ENCODE measurements around the gene SLC25A10.

SLC25A10 gene

DNA sequence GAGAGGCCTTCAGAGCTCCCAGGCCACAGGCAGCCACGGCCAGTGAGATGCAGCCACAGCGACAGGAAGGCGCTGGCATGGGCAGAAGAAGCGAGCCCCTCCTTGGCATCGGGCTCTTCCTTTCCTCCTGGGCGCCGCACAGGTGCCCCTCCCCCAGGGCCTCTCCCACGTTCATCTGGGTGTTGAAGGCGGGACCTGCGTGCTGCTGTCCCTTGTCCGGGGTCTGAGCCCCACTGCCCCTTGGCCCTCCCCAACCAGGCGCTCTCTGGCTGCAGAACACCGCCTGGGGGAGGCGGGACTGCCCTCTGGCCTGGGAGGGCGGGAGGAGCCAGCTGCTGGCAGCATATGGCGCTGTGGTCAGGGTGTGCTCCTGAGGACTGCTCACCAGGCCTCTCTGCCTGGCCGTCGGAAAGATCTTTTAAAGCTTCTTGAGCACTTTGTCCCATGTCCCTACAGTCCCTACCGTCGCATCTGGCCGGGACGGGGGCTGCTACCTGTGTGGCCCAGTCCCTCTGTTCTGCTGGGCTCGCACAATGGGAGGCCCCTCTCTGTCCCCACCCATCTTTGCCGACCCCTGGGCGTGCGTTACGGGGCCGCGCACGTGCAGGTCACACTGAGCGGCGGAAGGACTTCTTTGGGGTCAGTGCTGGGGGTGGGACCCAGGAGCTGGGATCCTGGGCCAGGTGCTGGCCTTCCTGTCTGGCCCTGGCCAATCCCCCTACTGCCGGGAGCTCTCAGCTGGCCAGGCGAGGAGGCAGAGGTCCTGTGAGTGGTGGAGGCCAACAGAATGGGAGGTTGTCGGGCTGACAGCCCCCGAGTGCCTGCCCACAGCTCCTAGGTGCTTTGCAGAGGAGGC, 1.7 kb downstream of the SLC25A10 start:
- peak overlapping the region; percentile 74 to 89 (median 84); a peak in 19 of 22 replicates for H3K9ac ChIP-seq
- peaks cover 0 to 60% (median 27%) of the 10 kb centered on the region in 11 experiments; a peak in 16 of 22 replicates for H4K20me1 ChIP-seq
- no peaks in the 10 kb centered on the region for H3K27me3 ChIP-seq
- H3K9me3 ChIP-seq (replicated peaks in 1 of 11) = no peaks in the 10 kb centered on the region
- H3K4me2 ChIP-seq = peak overlapping the region; percentile 84 to 100 (median 99)
- H3K4me3 ChIP-seq = peak overlapping the region in 8 of 10 experiments; percentile 75 to 96 (median 87); a peak in 13 of 20 replicates
- H3K27ac ChIP-seq = peak overlapping the region in 2 of 11 experiments; percentile 73 to 78; a peak in 1 of 22 replicates
- peaks cover 0 to 37% (median 19%) of the 10 kb centered on the region in 11 experiments; a peak in 15 of 22 replicates for H3K36me3 ChIP-seq
- peaks cover 38 to 68% (median 57%) of the 10 kb centered on the region in 10 experiments for H3K4me1 ChIP-seq
- TF ChIP-seq Cebpa-rat (IDR thresholded peaks at IDR 0.05) = no peak

- Histone ChIP-seq H3K9me3 (replicated peaks in 1 of 11) (no peaks in the 10 kb centered on the region), H3K4me1 (peaks cover 36 to 65% (median 55%) of the 10 kb centered on the region in 10 experiments), H3K4me3 (no peak overlapping the region), H3K27ac (peak overlapping the region in 1 of 11 experiments; percentile 78; a peak in 1 of 22 replicates), H3K4me2 (peak overlapping the region in 8 of 11 experiments; percentile 98 to 100 (median 99); a peak in 12 of 22 replicates), H3K9ac (peak overlapping the region in 5 of 11 experiments; percentile 13 to 88 (median 83); a peak in 5 of 22 replicates), H4K20me1 (peaks cover 0 to 55% (median 23%) of the 10 kb centered on the region in 11 experiments; a peak in 13 of 22 replicates), H3K36me3 (peaks cover 0 to 38% (median 20%) of the 10 kb centered on the region in 11 experiments; a peak in 14 of 22 replicates), H3K27me3 (no peaks in the 10 kb centered on the region)
- TF ChIP-seq Cebpa-rat (IDR thresholded peaks at IDR 0.05) = no peak
These were observed 2.5 kb downstream of the SLC25A10 start for GRCh38 chr17:81714412-81715106.

DNA sequence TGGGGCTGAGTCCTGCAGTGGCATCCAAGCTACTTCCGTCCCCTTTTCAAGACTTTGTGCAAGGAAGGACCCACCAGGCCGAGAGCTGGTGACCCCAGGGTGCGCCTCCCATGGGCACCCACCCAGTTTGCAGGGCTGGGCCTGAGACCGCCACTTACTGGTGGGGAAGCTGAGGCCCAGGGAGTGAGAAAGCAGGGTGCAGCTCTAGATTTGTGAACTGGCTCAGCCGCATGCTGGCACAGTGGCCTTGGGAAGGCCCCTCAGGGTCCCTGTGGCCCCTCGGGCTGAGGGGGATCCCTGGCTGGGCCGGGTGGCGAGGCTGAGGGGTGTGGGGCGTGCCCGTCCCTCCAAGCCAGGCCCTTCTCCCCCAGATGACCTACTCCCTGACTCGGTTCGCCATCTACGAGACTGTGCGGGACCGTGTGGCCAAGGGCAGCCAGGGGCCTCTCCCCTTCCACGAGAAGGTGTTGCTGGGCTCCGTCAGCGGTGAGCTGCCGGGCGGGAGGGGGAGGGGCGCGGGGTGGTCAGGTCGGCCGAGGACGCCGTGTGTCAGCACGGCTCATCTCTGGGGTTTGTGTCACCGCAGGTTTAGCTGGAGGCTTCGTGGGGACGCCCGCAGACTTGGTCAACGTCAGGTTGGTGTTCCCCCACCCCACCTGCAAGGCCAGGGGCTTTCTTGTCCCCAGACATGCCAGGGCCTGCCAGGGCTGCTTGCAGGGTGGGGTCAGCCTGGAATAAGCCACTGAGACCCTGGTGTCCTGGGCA, 3.2 kb downstream of the SLC25A10 start:
- H3K36me3 ChIP-seq = peaks cover 0 to 45% (median 23%) of the 10 kb centered on the region in 11 experiments; a peak in 14 of 22 replicates
- no peak overlapping the region for H3K27ac ChIP-seq
- no peak overlapping the region; a peak in 1 of 22 replicates for H3K9ac ChIP-seq
- H3K4me3 ChIP-seq = no peak overlapping the region
- H3K9me3 ChIP-seq (replicated peaks in 1 of 11) = no peaks in the 10 kb centered on the region
- 0 out of 22 replicates have a peak overlapping the region, but pooled peaks of 1 of the 11 experiments have one; percentile 99 for H3K4me2 ChIP-seq
- TF ChIP-seq Cebpa-rat (IDR thresholded peaks at IDR 0.05) = no peak
- H3K4me1 ChIP-seq = peaks cover 33 to 65% (median 55%) of the 10 kb centered on the region in 10 experiments
- peaks cover 0 to 55% (median 21%) of the 10 kb centered on the region in 11 experiments; a peak in 13 of 22 replicates for H4K20me1 ChIP-seq
- no peaks in the 10 kb centered on the region for H3K27me3 ChIP-seq

DNA sequence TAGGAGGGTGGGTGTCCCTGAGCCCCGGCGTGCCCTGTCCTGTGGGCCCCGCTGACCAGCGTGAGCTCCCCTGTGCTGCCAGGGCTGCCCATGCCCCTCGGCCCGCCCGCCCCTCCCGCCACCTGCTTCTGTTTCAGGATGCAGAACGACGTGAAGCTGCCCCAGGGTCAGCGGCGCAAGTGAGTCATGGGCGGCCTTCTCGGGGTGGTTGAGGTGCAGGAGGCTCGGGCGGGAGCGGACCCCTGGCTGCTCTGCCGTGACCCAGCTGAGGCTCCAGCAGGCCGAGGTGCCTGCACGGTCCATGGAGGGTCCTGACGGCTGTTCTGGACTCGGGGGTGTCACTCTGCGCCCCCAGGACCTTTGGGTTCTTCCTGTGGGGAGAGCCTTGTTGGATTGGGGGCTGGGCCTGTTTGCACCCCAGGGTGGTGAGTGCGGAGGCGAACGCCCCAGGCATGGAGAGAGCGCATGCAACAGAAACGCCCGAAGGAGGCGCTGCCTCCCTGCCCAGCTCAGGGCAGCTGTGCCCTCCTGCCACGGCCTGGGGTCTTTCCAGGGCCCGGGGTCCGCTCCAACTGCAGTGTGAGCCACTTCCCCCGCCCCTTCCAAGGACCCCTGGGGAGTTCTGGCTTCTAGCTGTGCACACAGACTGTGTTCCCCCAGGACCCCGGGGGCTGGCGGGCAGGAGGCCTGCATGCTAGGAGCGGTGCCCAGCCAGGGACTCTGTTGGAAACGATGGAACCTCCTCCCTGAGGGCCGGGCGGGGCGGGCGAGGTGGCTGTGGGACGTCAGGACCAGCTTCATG, 4.0 kb downstream of the SLC25A10 start:
- no peak overlapping the region for H3K4me3 ChIP-seq
- H3K9me3 ChIP-seq (replicated peaks in 1 of 11) = no peaks in the 10 kb centered on the region
- peaks cover 33 to 65% (median 55%) of the 10 kb centered on the region in 10 experiments for H3K4me1 ChIP-seq
- no peak for TF ChIP-seq Cebpa-rat (IDR thresholded peaks at IDR 0.05)
- peak overlapping the region in 6 of 11 experiments; percentile 20 to 46 (median 41); a peak in 8 of 22 replicates for H3K4me2 ChIP-seq
- no peaks in the 10 kb centered on the region for H3K27me3 ChIP-seq
- peak overlapping the region in 3 of 11 experiments; percentile 19 to 38 (median 24); a peak in 3 of 22 replicates for H3K9ac ChIP-seq
- H3K27ac ChIP-seq = no peak overlapping the region
- peaks cover 0 to 62% (median 20%) of the 10 kb centered on the region in 11 experiments; a peak in 13 of 22 replicates for H4K20me1 ChIP-seq
- H3K36me3 ChIP-seq = peaks cover 0 to 45% (median 23%) of the 10 kb centered on the region in 11 experiments; a peak in 14 of 22 replicates

GRCh38 chr17:81716674-81716996, 4.6 kb downstream of the SLC25A10 start:
- Histone ChIP-seq H3K9ac (peak overlapping the region in 3 of 11 experiments; percentile 19 to 38 (median 24); a peak in 2 of 22 replicates), H3K4me1 (peaks cover 34 to 65% (median 55%) of the 10 kb centered on the region in 10 experiments)
- no peak for TF ChIP-seq Cebpa-rat (IDR thresholded peaks at IDR 0.05)

DNA sequence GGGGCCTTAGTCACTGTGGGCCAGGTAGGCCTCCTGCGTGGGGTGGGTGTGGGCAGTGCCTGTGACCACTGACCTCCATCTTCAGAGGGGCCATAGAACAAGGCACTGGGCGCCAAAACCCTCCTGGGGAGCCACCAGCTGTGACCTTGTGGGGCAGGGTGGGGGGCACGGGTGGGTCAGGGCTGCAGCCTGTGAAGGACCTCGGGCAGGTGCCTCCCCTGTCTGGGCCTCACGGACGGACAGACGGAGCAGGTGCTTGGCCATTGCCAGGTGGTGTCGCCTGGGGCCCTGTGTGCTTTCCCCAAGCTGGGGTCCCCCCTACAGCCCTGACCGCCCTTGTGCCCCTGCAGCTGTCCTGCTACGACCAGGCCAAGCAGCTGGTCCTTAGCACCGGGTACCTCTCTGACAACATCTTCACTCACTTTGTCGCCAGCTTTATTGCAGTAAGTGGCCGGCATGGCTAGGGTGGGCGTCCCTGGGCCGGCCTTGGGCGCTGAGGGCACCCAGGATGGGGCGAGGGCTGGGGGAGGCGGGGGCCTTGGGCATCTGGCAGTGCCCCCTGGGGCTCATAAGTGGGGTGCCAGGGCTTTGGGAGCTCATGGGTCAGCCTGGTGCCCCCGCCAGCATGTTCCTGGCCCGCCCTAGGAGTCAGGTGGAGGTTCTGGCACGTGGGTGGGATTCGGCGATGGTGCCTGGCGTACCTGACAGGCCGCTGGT, 5.1 kb downstream of the SLC25A10 start:
- Histone ChIP-seq H3K4me2 (no peak overlapping the region), H3K9me3 (replicated peaks in 1 of 11) (no peaks in the 10 kb centered on the region), H3K36me3 (peaks cover 0 to 45% (median 23%) of the 10 kb centered on the region in 11 experiments; a peak in 14 of 22 replicates), H3K4me1 (peaks cover 37 to 68% (median 57%) of the 10 kb centered on the region in 10 experiments), H3K9ac (no peak overlapping the region), H3K4me3 (no peak overlapping the region), H3K27me3 (no peaks in the 10 kb centered on the region), H4K20me1 (peaks cover 0 to 64% (median 20%) of the 10 kb centered on the region in 11 experiments; a peak in 13 of 22 replicates), H3K27ac (no peak overlapping the region)
- TF ChIP-seq Cebpa-rat (IDR thresholded peaks at IDR 0.05) = no peak

More at GRCh38 chr17:81716674-81716996, 4.6 kb downstream of the SLC25A10 start:
- Histone ChIP-seq H3K27ac (no peak overlapping the region), H3K4me3 (no peak overlapping the region), H4K20me1 (peaks cover 0 to 64% (median 20%) of the 10 kb centered on the region in 11 experiments; a peak in 13 of 22 replicates), H3K9me3 (replicated peaks in 1 of 11) (no peaks in the 10 kb centered on the region), H3K36me3 (peaks cover 0 to 45% (median 23%) of the 10 kb centered on the region in 11 experiments; a peak in 14 of 22 replicates), H3K4me2 (peak overlapping the region in 2 of 11 experiments; percentile 44 to 46; a peak in 4 of 22 replicates), H3K27me3 (no peaks in the 10 kb centered on the region)

- Histone ChIP-seq H4K20me1 (peaks cover 0 to 61% (median 20%) of the 10 kb centered on the region in 11 experiments; a peak in 13 of 22 replicates), H3K36me3 (peaks cover 0 to 45% (median 23%) of the 10 kb centered on the region in 11 experiments; a peak in 14 of 22 replicates), H3K4me3 (no peak overlapping the region), H3K9me3 (replicated peaks in 1 of 11) (no peaks in the 10 kb centered on the region), H3K4me1 (peaks cover 41 to 69% (median 59%) of the 10 kb centered on the region in 10 experiments), H3K4me2 (no peak overlapping the region), H3K27me3 (no peaks in the 10 kb centered on the region), H3K9ac (no peak overlapping the region), H3K27ac (no peak overlapping the region)
- no peak for TF ChIP-seq Cebpa-rat (IDR thresholded peaks at IDR 0.05)
These were observed 5.6 kb downstream of the SLC25A10 start for GRCh38 chr17:81717766-81718089.

All from BLaER1 treated with 17β-estradiol and CSF1 and Interleukin-3, amounts not matched to agents 10 nM and 100 nM (cell line).